Stimulated activated CD4-positive, alpha-beta T cell treated with anti-CD3 and anti-CD28 coated beads, Interleukin-1b, Interleukin-23, amount 100 ng/mL, for 1 hour (primary cell): ENCODE results near the gene REEP3.

ENCODE experiments used
- DNase-seq, 2 donors: peaks; one replicate each; pipeline ENCODE4 v3.0.0-alpha.2; 2020; ENCODE audit warnings: low read depth in 2 of 2

REEP3 gene

GRCh38 chr10:63506554-63506953 is 14.6 kb upstream of the REEP3 start:
- DNase-seq = no peak

DNA sequence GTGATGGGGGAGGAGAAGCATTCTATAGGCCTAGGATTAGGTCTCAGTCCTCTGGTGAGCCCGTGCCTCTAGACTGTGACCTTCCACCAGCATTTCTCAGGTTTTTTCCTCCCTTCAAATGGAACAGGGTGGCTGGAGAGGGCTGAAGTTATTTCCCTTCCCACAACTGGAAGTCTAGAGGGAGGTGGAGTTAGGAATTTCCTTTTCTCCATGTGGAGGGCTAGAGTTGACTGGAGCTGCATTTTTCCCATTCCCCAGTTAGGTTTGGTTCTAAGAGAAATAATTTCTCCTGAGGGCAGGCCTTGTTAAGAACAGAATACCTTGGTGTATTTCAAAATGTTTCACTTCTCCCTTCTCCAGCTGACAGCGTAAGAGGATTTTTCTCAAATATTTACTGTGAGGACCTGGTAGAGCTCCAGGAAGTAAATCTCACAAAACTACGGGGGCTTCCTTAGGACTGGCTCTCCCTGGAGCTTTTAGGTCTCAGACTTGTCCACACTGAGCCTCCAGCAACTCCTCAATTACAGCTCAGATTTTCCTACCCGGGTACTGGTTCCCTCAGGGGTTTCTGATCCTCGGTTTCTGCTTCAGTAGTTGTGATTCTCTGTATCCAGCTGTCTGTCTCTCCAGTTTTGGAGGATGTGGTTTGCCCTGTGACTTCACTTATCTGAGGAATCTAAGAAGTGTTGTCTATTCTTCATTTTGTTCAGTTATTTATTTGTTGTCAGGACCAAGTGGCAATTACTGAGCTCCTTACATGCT is 6.0 kb upstream of the REEP3 start:
- no peak for DNase-seq

DNA sequence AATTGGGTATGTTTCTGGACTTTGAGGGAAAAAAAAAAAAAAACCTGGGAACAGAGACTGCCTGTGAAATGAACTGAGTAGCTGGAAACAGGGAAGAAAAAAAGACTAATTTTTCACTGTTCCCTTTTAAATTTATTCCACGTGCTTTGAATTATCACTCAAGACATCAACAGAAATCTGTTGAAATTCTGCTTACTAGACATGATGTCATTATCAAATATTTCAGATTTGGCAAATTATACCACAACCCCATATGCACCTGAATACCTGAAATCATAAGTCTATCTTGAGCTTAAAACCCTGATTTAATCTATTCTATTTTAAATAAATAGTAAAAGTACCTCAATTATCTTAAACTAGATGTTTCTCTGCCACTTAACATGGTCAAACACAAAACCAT is 5.0 kb upstream of the REEP3 start:
- no peak for DNase-seq

GRCh38 chr10:63518690-63519288 is 2.4 kb upstream of the REEP3 start:
- no peak for DNase-seq

- DNase-seq = peak in 1 of 2 donors; percentile 29
These were observed 445 bp downstream of the REEP3 start for GRCh38 chr10:63521416-63522276.

- DNase-seq = no peak
These were observed 1.1 kb downstream of the REEP3 start for GRCh38 chr10:63522277-63522687.

GRCh38 chr10:63522995-63523394 is 1.8 kb downstream of the REEP3 start:
- no peak for DNase-seq

GRCh38 chr10:63525021-63525420 is 3.8 kb downstream of the REEP3 start:
- DNase-seq = no peak

DNA sequence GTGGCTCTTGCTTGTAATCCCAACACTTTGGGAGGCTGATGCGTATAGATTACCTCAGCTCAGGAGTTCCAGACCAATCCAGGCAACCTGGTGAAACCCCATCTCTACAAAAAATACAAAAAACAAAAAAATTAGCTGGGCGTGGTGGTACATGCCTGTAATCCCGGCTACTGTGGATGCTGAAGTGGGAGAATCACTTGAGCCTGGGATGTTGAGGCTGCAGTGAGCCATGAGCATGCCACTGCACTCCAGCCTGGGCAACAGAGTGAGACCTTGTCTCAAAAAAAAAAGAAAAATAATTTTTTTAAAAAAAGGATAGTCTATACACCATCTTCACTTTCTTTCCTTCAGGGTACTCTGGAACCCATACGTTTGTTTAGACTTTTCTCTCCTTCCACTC is 6.2 kb downstream of the REEP3 start:
- no peak for DNase-seq

DNA sequence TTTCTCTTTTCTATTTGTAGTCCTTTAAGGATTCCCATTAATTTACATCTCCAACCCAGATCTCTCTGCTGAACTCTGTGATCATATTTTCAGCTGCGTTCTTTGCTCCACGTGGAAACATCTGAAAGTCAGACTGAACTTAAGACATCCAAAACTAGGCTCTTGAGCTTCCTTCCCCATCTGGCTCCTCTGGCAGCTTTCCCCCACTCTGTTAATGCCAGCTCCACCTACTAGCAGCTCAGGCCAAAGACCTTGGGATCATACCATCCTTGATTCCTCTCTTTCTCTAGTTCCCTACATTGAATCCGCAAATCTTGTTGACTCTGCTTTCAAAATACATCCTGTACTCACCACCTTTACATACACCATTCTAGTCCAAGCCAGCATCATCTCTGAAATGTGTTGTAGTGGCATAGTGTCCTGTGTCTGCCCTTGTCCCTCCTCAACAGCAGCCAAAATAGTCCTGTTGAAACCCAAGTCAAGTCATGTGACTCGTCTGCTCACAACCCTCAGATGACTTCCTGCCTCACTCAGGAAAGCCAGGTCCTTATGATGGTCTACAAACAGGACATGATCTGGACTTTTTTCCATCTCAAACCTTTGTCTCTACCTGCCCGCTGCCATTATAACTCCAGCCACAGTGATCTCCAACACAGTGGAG is 7.0 kb downstream of the REEP3 start:
- DNase-seq = no peak

- no peak for DNase-seq
These were observed 9.2 kb downstream of the REEP3 start for GRCh38 chr10:63530409-63530808.

DNA sequence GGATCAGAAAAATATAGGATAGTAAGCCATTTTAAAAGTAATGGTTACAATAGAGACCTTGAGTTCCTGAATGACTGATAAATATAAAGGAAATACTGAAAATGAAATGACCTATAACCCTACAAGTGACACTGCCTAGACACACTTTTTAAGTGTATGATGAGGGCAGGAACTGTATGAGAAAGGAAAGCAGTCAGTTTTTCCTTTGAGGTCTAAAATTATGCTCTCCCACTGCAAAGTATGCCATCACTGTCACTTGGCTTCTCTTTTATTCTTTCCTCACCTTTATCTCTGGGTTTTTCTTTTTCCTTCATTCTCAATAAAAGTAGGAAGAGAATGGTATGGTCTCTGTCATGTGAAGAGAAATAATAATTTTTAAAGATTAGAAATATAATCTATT is 13.5 kb downstream of the REEP3 start:
- DNase-seq = no peak

DNA sequence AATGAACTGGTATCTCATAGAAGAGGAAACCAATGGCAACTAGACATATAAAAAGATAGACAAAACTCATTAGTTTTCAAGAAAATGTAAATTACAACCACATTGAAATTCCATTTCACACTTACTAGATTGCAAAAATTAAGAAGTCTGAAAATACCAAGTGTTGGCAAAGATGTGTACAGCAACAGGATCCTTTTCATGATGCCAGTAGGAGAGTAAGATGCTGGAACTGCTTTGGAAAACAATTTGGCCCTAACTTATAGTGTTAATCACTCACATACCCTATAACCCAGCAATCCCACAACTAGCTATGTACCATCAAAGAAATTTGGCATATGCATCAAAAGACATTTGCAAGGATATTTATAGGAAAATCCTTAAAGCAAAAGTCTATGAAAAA is 15.5 kb downstream of the REEP3 start:
- DNase-seq = no peak

GRCh38 chr10:63537536-63537935 is 16.3 kb downstream of the REEP3 start:
- no peak for DNase-seq

DNA sequence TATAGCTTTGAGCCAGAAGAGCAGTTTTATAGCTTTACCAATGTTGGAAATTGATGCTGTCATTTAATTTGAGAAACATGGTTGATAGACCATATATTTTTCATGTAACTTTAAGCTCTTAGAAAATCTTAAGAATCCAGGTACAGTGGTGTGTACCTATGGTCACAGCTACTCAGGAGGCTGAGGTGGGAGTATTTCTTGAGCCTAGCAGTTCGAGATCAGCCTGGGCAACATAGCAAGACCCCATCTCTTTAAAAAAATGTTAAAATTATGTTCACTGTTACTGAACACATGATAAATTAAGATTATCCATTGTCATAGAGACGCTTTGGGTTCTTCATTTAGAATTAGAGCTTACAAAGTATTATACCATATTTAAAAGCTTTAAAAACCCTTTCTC is 18.2 kb downstream of the REEP3 start:
- DNase-seq = no peak

- DNase-seq = no peak
These were observed 18.8 kb downstream of the REEP3 start for GRCh38 chr10:63539994-63540393.

- DNase-seq = no peak
These were observed 21.8 kb downstream of the REEP3 start for GRCh38 chr10:63542835-63543575.

DNA sequence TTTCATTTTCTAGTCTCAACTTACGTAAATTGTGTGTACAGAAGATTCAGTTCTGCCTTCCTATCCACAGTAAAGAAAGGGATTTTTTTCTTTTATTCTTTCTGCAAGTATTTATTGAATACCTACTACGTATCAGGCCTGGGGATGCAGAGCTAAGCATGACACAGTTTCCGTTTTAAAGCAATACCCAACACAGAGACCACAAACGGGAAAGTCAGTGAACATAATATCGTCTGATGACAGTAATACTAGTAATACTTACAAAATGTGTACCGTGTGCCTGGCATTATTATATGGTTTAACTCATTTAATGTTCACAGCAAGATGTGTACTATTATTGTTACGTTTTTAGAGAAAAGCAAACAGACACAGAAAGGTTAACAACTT is 22.4 kb downstream of the REEP3 start:
- no peak for DNase-seq

DNA sequence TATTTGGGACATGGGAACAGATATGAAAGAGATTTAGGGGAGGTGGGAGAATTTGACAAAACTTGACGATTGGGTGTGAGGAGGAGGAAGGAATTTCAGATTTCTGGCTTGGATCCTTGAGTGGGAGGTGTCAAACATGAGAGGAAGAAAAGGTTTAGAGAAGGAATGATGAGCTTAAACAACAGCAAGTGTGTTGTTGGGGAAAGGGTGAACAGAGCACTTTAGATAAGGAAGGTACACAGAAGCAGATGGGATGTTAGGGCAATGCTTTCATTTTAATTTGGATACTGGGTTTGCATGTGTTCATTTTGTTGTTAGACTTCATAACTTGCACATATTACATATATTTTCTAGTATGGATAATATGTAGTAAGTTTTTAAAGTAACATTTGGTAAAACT is 23.2 kb downstream of the REEP3 start:
- no peak for DNase-seq

DNA sequence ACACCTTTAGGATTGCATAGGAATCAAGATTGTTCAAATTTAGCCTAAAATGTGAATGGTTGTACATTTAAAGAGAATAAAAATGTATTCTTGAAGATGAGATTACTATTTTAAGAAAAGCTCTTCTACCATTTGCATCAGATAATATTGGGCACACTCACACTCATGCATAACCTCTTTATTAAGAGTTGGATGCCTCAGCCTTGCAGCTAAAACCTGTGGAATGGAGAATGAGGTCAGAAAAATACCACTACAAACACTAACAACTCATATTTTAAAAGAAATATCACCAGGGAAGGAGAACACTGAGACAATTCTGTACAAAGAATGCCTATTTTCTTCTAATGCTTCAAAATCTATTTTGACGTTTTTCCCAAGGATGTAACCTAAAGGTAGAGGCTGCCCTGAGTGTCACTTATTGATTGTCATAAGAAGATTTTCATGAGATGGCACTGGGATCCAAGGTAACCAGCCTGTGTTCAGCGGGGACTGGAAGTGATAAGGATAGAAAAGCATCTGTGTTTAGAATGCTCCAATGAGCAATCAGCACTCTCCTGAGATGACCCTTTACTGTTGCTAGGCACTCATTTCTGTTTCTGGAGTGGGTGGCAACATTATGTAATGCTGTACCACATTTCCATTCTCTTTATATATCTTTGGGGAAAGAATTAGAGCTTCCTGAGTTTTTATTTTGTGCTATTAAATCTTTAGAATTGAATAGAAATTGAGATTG is 26.6 kb downstream of the REEP3 start:
- DNase-seq = no peak

GRCh38 chr10:63548860-63549259 is 27.7 kb downstream of the REEP3 start:
- no peak for DNase-seq
